HG03354 (cell line): ENCODE data around the gene LRRC32.
A peak's percentile ranks its signal among the peaks of the same experiment; 100 is the strongest.

Experiments
- ATAC-seq: cut with Tn5 transposase; IDR thresholded peaks from one replicate; pipeline ENCODE4 v1.9.1; 2021; ENCODE audit warnings: mild to moderate bottlenecking; ENCODE audit not compliant: unreplicated experiment, poor library complexity, severe bottlenecking

Gene LRRC32

DNA sequence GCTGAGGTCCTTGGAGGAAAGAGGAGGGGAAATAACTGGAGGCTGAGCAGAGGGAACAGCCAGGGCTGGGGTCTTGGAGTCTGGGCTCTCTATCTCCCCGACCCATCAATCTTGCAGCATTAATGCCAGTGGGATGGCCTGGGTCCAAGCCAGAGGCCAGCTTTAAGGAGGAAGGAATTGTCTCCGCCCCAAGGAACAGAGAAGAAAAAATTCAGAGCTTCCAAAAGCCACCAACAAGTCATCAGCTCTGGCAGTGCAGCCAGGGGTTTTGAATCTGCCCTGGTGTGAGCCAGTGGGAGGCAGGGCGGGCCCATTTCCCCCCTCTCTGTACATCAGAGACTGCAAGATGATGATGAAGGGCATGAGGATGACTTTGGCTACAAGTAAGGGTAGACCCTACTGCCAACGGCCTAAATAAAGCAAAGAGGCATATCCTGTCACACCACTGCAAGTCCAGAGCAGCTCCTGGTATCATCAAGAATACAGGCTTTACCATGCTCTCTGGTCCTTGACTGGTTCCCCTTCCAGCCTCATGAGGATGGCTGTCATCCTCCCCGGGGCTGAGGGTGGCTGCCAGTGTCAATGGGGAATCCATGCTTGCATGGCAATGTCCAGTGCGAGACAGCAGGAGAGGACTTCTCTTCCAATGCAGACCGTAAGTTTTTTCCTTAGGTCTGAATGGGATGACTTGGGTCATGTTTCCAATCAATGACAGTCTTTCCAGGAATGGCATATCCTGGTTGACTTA lies 34.4 kb downstream of the LRRC32 start:
- ATAC-seq = no peak

DNA sequence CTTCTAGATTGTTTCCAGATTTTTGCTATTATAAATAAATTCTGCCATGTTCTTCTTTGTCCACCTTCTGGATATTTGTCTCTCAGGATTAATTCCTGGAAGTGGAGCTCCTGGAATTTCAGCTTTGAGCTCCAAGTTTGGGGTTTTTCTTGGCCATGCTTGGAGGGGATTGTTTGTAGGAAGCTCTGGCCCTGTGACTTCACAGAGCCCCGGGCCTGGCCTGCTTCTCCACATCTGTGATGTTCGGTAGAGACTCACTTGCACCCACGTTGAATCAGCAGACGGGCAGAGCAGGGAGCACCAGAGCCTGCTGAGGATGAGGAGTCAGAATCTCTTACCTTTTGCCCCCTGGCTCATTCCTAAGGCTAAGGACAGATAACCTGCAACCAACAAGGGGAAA lies 35.7 kb downstream of the LRRC32 start:
- no peak for ATAC-seq

DNA sequence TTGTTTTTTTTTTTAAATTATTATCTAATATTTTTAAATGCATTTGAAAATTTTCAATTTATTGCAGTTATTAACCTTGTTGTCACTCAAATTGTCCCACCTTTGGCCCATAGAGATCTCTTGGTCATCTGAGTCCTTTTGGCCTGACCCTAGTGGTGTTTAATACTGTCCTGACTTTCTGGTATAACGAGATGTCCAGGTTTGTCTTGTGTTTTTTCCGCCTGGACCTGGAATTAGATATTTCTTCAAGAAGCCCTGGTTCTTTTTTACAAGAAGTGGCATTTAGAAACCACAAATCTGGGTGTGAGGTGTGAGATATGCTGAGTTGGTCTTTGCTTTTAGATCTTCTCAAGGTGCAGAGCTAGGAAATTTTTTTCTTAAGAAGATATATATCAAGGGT lies 38.1 kb downstream of the LRRC32 start:
- no peak for ATAC-seq

DNA sequence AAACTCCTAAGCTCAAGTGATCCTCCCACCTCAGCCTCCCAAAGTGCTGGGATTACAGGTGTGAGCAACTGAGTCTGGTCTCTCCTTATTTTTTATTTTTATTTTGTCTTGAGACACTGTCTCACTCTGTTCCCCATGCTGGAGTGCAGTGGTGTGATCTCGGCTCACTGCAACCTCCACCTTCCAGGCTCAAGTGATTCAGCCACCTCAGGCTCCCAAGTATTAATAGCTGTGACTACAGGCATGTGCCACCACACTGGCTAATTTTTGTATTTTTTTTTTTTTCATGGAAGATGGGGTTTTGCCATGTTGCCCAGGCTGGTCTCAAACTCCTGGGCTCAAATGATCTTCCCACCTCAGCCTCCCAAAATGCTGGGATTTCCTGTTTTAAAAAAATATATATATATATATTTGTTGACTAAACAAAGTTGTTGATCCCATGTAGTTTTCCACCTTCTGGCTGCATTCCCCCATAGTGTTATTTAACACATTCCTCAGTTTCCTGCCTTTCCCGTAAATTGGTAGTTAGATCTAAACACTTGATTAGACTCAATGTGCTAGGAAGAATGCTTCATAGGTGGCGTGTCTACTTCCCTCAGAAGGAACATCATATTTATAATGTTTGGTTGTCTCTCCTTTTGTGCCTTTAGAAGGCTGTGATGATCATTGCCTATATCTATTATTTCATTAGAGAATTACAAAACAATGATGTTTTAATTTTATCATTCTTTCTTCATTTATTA lies 38.8 kb downstream of the LRRC32 start:
- no peak for ATAC-seq

DNA sequence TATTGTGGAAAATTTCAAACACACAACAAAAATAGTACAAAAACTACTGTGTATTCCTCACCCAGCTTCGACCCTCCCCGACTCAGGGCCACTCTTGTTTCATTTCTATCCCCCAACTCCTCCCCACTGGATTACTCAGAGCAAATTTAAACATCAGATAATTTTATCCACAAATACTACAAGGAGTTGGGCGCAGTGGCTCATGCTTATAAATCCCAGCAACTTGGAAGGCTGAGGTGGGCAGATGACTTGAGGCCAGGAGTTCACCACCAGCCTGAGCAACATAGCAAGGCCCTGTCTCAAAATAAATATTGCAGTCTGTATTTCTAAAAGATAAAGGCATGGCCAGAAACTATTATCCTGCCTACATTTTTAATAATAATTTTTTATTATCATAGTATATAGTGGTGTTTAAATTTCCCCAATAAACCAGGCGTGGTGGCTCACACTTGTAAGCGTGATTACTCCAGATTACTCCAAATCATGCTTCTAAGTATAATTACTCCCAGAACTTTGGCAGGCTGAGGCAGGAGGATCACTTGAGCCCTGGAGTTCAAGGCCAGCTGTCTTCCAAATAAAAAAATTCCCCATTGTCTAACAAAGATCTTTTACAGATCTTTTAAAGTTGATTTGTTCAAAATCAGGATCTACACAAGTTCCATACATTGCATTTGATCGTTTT lies 39.8 kb downstream of the LRRC32 start:
- ATAC-seq = no peak

DNA sequence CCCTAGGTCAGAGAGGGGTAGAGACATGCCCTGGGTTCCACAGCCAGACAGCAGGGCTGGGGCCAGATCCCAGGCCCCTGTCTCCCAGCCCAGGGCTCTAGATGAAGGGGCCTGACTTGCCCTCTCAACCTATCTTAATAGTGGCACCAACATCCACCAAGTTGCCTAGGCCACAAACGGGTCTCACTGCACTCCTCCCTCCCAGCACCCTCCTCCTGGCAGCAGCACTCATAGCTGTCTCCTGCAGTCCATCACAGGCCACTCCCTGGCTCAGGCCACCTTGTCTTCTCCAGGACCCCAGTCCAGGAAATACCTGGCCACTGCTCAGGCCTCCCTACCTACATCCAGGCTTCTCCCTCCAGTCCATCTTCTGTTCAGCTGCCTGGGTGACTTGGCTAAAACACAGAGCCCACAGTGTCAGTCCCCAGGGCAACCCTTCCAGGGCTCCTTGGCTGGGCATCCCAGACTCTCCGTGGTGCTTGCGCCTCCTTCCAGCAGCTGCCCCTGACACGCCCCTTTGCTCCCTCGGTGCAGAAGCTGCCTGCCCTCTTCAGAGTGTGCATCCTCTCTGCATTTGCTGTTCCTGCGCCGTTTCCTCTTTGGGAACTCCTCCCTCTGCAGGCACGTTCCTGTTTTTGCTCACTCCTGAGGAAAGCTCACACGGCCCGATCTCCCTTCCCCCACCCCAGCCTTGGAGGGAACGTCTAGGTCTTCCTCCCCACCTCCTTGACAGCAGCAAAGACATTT lies 40.5 kb downstream of the LRRC32 start:
- no peak for ATAC-seq

DNA sequence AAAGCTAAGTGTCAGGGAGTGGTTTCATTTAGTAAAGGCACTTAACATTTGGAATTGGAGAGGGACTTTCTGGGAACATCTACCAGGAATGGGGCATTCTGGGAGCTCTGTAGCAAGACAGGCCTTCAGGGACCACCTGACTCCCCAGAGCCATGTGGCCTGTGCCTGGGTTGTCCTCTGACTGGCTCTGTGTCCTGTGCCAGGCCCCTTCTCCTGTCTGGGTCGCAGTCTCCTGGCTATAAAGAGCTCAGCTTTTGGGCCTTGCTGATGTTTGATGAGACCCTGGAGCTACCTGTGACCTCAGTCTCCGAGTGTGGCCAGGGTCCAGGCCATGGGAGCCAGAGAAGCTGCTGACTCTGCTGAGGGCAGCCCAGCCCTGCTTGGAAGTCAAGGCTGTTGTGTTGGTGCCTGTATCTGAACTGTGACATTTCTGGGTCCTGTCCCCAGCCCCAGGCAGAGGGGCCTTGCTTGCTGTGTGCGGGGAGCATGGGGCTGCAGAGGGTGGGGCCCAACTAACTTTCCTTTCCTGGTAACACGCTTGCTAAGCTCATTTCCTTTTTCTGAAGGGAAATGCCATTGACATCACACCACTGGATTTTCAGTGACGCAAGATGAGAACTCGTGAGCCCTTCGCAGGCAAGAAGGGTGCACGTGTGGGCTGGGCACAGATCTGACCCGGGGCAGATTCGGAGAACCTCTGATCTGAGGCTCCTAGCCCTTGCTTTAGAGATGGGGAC lies 41.3 kb downstream of the LRRC32 start:
- ATAC-seq = no peak

DNA sequence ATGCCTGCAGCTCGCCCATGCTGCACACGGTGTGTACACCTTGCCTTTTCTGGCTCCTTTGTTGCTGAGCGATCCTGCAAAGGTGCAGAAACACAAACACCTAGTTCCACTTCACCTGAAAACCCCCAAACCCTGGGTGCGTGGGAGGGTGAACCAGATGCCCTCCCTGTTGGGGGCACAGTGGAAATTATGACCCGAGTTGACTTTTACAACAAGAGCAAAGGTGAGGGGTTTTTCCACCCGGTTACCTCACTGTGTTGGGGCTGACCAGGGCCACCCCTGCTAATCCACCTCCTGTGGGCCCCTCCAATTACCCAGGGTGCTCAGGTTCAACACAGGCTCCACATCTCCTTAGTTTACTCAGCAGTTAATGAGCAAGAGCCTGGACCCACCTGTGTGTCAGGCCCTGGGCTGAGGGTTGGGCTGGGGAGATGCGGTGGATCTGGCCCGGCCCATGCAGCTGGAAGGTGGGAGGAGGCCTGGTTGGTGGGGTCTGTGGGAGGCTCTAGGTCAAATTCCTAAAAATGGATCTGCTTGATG lies 42.1 kb downstream of the LRRC32 start:
- no peak for ATAC-seq

DNA sequence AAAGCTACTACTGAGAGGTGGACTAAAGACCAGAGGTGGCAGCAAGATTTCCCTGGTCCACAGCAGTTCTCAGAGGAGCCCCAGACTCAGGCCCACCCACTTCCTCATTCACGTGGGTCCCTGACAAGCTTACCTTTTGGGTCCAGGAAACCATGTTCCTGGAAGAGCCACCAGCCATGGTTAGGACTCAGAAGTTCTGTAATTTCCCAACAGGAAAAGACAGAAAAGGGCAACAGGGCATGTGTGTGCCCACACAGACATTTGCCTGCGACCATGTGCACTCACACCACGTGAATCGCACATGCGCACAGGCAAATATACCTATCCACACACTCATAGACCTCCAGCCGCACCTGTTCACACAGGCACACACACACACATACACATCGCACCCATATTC lies 42.9 kb downstream of the LRRC32 start:
- ATAC-seq = no peak

DNA sequence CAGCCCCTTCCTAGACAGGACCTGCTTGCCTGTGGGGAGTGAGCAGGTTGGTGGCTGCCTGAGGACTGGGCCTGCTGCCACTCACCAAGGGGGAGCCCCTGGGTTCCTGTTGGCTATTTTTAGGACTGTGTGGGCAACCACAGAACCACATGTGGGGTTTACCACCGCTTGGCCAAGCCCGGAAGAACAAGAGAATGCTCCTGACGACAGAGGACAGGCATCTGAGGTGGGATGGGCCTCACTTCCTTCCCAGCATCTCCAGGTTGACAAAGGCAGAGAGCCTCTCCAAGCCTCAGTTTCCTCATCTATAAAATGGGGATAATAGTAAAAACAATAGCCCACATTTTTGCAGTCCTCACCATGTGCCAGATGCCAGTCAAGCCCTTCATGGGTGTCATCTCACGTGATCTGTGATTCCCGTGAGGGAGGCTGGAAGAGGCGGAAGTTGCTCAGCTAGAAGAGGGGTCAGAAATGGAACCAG lies 43.6 kb downstream of the LRRC32 start:
- ATAC-seq = peak; percentile 78

DNA sequence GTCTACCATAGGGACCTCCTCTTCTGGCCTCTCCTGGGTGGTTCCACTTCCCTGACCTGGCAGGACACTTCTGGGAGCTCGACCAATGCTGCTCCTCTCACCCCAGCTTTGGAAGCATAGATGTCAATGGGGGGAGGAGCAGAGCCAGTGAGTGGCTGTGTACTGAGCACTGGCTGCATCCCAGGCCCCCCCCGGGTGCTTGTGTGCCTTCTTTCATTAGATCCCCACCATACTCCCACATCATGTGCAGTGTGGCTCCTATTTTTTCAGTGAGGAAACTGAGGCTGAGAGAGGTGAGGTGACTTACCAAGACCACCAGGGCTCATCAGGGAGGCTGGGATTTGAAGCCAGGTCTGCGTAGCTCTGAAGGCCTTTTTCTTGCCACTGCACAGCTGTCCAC lies 44.3 kb downstream of the LRRC32 start:
- no peak for ATAC-seq

DNA sequence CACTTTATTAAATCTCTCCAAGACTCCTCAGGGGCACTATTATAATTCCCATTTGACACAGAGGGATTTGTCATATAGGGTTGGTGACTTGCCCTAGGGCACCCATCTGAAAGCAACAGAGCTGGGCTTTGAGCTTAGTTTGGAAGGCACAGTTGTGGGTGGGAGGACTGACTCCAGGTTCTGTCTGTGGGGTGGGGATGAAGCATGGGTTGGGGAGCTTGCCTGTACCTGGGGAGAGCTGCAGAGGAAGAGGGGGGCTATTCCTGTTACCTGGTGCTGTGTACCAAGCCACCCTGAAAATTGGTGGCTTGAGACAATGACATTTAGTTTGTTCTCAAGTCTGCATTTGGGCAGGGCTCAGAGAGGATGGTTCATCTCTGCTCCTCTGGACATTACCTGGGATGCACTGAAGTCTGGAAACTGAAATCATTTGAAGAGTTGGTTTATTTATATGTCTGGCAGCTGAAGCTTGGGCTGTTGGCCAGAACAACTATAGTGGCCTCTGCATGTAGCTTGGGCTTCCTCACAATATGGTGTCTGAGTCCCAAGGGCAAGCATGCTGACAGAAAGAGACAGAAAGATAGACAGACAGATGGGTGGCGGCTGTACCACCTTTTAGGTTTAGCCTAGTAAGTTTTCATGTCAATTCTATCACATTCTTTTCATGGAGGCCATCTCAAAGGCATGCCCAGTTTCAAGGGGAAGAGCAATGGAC lies 44.9 kb downstream of the LRRC32 start:
- no peak for ATAC-seq

DNA sequence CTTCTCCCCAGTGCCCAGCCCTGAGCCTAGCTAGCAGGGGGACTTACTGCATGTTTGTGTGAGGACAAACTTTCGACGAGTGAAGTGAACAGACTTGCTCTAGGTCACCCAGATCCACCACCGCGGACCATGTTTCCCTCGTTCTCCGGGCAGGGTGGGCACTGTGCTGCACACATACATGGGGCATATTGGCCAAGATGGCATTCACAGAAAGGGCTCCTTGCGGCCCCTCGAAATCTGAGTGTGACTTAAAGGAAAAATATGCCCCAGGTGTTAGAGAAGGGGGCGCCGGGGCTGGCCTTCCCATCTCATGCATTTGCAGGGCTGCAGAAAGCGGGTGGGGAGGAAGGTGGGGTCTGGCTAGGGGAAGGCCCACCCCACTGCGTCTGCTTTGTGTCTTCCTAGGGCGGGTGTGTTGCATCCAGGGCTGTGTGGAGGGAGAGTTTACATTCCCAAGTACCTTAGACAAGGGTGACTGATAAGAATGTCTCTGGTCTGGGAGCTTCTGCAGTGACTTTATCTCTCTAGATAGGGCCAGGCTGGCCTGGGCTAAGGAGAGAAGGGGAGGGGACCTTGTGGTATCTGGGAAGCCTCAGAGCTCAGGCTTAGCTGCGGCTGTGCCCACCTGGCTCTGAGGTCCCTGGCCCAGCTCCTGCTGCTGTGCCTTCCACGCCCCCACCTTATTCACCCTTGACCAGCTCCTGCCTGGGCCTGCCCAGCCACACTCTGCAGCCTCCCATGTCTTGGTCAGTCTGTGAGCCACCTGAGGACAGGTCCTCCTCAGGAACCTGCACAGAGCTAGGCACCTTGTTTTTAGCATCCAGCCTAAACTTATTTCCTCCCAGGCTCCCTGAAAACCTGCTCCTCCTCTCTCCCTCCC lies 45.8 kb downstream of the LRRC32 start:
- no peak for ATAC-seq

DNA sequence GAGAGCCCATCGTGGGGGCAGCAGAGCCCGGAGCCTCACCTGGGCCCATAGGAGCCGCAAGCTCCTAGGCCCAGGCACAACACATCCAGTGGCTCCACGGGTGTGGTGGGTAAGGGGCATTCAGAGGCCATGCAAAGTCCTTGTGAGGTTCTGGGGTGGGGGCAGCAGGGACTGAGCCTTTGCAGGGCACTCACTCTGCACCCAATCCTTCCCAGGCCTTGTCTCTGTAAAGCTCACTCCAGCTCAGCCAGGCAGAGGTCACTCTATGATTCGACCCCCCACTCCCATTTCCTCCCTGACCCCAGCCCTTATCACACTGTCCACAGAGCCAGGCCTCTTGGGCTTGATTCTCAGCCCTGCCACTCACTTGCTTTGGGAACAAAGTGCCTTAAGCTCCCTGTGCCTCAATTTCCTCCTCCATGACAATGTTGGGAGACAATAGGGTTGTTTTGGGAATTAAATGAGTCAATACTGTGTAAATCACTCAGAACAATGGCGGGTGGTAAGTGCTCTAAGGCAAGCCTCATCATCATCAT lies 46.6 kb downstream of the LRRC32 start:
- ATAC-seq = no peak

DNA sequence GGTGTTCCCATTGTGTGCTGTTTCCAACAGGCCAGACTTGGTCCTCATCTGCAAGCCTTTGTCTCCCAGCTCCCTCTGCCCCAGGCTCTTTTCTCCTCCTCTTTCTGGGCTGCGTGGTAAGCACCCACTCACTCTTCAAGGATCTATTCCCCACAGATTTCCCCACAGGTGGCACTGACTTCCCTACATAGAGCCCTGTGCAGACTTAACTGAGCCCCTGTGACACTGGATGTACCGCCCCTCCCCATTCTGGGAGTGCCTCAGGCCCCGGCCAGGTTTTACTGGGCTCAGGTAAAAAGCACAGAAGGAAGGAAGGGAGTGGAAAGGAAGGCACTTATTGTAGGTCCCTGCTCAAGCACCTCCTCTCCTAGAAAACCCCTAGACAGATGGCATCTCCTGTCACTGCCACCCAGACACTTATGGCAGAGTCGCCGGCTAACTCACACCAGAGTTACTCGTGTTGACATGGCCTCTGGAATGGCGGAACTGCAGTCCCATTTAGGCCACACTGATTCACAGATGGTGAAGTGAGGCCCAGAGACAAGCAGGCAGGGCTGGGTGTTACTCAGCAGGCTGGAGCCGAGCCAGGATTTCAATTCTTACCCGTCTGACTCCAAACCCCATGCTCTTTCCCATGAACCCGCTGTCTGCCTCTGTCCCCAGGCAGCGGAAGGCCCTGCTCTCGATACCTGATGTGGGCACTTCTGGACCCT lies 47.2 kb downstream of the LRRC32 start:
- ATAC-seq = no peak

DNA sequence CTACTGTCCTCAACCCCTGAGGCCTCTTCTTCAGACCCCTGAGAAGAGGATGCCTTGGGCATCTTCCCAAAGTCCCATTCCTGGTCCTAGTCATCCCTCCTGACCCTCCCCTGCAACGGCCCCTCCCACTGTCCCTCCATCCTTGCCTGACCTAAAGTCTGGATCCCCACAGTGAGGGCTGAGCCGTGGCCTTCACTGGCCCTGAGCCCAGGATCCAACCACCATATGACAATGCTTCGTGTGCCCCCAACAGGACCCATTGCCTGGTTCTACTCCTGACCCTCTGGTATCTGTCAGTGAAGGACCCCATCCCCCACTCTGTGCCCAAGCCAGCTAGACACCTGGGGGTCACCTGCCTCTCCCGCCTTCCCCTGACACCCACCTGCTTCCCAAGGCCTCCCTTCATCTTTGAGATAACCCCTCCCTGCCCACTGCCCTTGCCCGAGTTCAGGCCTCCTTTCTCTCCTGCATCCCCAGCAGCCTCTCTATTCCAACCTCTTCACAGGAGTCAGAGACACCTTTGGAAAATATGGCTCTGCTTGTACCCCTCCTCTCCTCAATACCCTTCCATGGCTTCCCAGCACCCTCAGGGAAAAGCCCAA lies 48.0 kb downstream of the LRRC32 start:
- ATAC-seq = no peak
